ENCODE data around the gene C2orf78. TPM values are rescaled to one million over a fixed set of nuclear protein-coding genes. Genes with fewer than 3 reads are reported as not detected.
A peak's percentile ranks its signal among the peaks of the same experiment; 100 is the strongest.

C2orf78 gene
- total and polyA plus RNA-seq, 9 of the 15 experiments (the other 6 are each of a cell fraction or from before 2014, with no cell fraction given): 0.04 to 0.28 (median 0.20) TPM

GRCh38 chr2:73754332-73754731 lies 29.7 kb upstream of the C2orf78 start (continued):
- peak; percentile 70 for TF ChIP-seq USF2 (CRISPR knock-in tag; IDR thresholded peaks at IDR 0.05)

GRCh38 chr2:73759285-73759764 lies 24.7 kb upstream of the C2orf78 start:
- no peak for FAIRE-seq
- Histone ChIP-seq H2AFZ (ENCODE audit: low read depth, low read length) (no peak overlapping the region), H3K9ac (ENCODE audit: insufficient read depth in 1 of 2, low read depth in 2 of 2, low read length in 2 of 2) (no peak overlapping the region), H3K27ac (ENCODE audit: extremely low read depth, low read depth, low read length) (no peak overlapping the region), H4K20me1 (replicated peaks; ENCODE audit: control insufficient read depth, insufficient read depth, low read length) (no peaks in the 10 kb centered on the region), H3K36me3 (ENCODE audit: control insufficient read depth, insufficient read depth, low read length) (peaks cover 42% of the 10 kb centered on the region), H3K79me2 (ENCODE audit: control insufficient read depth, insufficient read depth, low read length) (no peaks in the 10 kb centered on the region), H3K4me1 (replicated peaks in 1 of 2; ENCODE audit: control insufficient read depth in 2 of 2, insufficient read depth in 2 of 2, low read length in 2 of 2) (no peaks in the 10 kb centered on the region), H3K4me2 (ENCODE audit: insufficient read depth, low read length) (no peak overlapping the region), H3K4me3 (no peak overlapping the region), H3K9me3 (replicated peaks; ENCODE audit: control insufficient read depth, insufficient read depth, low read depth, low read length) (no peaks in the 10 kb centered on the region), H3K9me1 (ENCODE audit: control insufficient read depth, insufficient read depth, low read length) (no peaks in the 10 kb centered on the region), H3K27me3 (ENCODE audit: control insufficient read depth in 2 of 2, insufficient read depth in 2 of 2, low read length in 2 of 2) (no peaks in the 10 kb centered on the region)
- ChIA-PET POLR2A (interaction anchor here (0.7 to 1.0 kb wide), 3 partner anchors 11 to 436 kb away, joined by 3 to 4 read pairs (median 4); no protein-coding TSS in a partner anchor), CTCF (ENCODE audit: low intra/inter-chr PET ratio) (no interaction called here)
- in situ Hi-C loops (cut with MboI): no loop called here
- BruUV-seq (replicated peaks): no TSS peak
- ATAC-seq: no peak
- WGBS (ENCODE audit: insufficient coverage, low coverage, missing lambda C conversion rate): 19% methylated on average over 3 of the region's 3 CpGs
- no peak for TF ChIP-seq TAL1 (IDR thresholded peaks at IDR 0.05)
- TF ChIP-seq NFIC (IDR thresholded peaks at IDR 0.05): 0 out of 2 replicates have a peak, but pooled peaks have one; percentile 5
- TF ChIP-seq RAD51 (IDR thresholded peaks at IDR 0.05; ENCODE audit: borderline replicate concordance, low read depth): no peak
- TF ChIP-seq SMARCA5 (IDR thresholded peaks at IDR 0.05): no peak
- no peak for TF ChIP-seq SIX5 (IDR thresholded peaks at IDR 0.05; ENCODE audit: borderline replicate concordance in 1 of 2, insufficient read depth in 1 of 2, low read depth in 1 of 2, low read length in 2 of 2)
- TF ChIP-seq MTA2 (IDR thresholded peaks at IDR 0.05; ENCODE audit: low read depth): no peak
- intact Hi-C loops (cut with micrococcal nuclease): no loop called here
- no peak for DNase-seq (ENCODE audit: extremely low read depth in 1 of 4, low spot score in 3 of 4)
